GM19455 (cell line): ENCODE data around the gene ASB11.

Source experiments
- ATAC-seq: cut with Tn5 transposase; IDR thresholded peaks from one replicate; pipeline ENCODE4 v1.9.1; 2021; ENCODE audit not compliant: unreplicated experiment

The ASB11 gene

DNA sequence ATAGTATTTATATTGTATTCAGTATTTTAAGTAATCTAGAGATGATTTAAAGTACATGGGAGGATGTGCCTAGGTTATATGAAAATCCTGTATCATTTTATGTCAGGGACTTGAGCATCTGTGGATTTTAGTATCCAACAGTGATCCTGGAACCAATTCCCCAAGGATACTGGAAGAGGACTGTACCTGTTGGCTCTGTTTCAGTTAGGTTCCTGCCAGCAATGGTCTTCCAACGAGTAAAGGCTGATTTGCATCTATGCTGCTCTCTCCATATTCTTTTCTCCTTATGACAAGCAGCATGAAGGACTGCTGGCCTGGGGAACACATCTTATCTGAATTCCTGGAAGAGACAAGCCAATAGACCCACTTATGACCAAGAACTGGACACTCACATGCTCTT is 80.4 kb downstream of the ASB11 start:
- no peak for ATAC-seq

DNA sequence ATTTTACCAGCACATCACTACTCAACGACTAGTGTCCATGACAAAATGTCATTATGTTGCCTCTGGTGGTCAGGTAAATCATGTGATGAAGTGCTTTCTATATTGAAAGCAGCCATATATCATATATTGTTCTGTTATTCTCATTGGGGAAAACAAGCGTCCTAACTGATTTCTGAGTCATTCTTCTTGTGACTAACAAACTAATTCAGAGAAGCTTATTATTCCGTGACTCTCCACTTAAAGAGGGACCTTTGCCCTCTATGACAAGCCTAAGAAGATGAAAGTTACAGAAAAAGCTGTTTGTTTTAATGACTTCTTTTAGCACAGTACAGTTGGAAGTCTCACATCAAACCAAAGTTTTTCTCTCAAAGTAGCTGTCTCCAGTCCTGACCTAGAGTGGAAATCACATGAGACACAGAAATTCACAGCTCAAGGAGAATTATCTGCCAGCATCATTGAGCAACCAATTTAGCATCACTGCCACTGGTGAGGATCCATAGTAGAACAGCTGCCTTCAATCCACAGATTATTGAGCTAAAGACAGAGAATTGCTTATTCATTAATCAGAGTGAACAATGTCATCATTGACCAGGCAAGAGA is 81.9 kb downstream of the ASB11 start:
- ATAC-seq: no peak
